ENCODE data around the gene ZMIZ1. TPM values are rescaled to one million over a fixed set of nuclear protein-coding genes. Genes with fewer than 3 reads are reported as not detected.

Gene ZMIZ1
- polyA plus RNA-seq, 1 donor from 2014 or later: 26.8 TPM

- H4K20me1 ChIP-seq (ENCODE audit: insufficient read depth): no peaks in the 10 kb centered on the region
- no peaks in the 10 kb centered on the region for H3K36me3 ChIP-seq (ENCODE audit: insufficient read depth, low read length)
- no peak overlapping the region for H3K27ac ChIP-seq (ENCODE audit: low read length)
- no peaks in the 10 kb centered on the region for H3K9me3 ChIP-seq (ENCODE audit: low read length)
- H3F3A ChIP-seq (ENCODE audit: insufficient read depth, low read length, poor library complexity, severe bottlenecking): no peaks in the 10 kb centered on the region
- H3K9me2 ChIP-seq (ENCODE audit: insufficient read depth, low read length): no peaks in the 10 kb centered on the region
- TF ChIP-seq RAD21 (conservative IDR thresholded peaks at IDR 0.05) (no peak), CTCF (IDR thresholded peaks at IDR 0.05; ENCODE audit: poor library complexity, severe bottlenecking) (no peak), EZH2 (IDR thresholded peaks at IDR 0.05; ENCODE audit: borderline replicate concordance, insufficient read depth, low read length, poor library complexity, severe bottlenecking) (no peak), POLR2AphosphoS5 (IDR thresholded peaks at IDR 0.05) (no peak), REST (IDR thresholded peaks at IDR 0.05; ENCODE audit: borderline replicate concordance) (no peak), TAF1 (IDR thresholded peaks at IDR 0.05; ENCODE audit: low read depth) (no peak), SMC3 (conservative IDR thresholded peaks at IDR 0.05; ENCODE audit: poor library complexity) (no peak), MXI1 (conservative IDR thresholded peaks at IDR 0.05; ENCODE audit: poor library complexity, severe bottlenecking) (no peak), EP300 (conservative IDR thresholded peaks at IDR 0.05; ENCODE audit: poor library complexity, severe bottlenecking) (no peak)
- no peaks in the 10 kb centered on the region for H3K27me3 ChIP-seq (ENCODE audit: insufficient read depth, low read depth, low read length)
- H3K9ac ChIP-seq (ENCODE audit: low read length): no peak overlapping the region
- no peaks in the 10 kb centered on the region for H3K79me2 ChIP-seq (replicated peaks; ENCODE audit: insufficient read depth, low read length)
- no peak overlapping the region for H3K4me2 ChIP-seq (ENCODE audit: low read length)
- no peak overlapping the region for H2AFZ ChIP-seq (ENCODE audit: low read depth, low read length)
- H3K4me3 ChIP-seq (ENCODE audit: low read length): no peak overlapping the region
Measured at GRCh38 chr10:79342295-79342761, 273.6 kb downstream of the ZMIZ1 start.

- Histone ChIP-seq H3K9ac (ENCODE audit: low read length) (no peak overlapping the region), H3K79me2 (replicated peaks; ENCODE audit: insufficient read depth, low read length) (no peaks in the 10 kb centered on the region), H3K27ac (ENCODE audit: low read length) (no peak overlapping the region), H3K36me3 (ENCODE audit: insufficient read depth, low read length) (no peaks in the 10 kb centered on the region), H2AFZ (ENCODE audit: low read depth, low read length) (no peak overlapping the region), H3K9me2 (ENCODE audit: insufficient read depth, low read length) (no peaks in the 10 kb centered on the region), H3K27me3 (ENCODE audit: insufficient read depth, low read depth, low read length) (no peaks in the 10 kb centered on the region), H3K4me2 (ENCODE audit: low read length) (no peak overlapping the region), H4K20me1 (ENCODE audit: insufficient read depth) (no peaks in the 10 kb centered on the region), H3K9me3 (ENCODE audit: low read length) (no peaks in the 10 kb centered on the region), H3F3A (ENCODE audit: insufficient read depth, low read length, poor library complexity, severe bottlenecking) (no peaks in the 10 kb centered on the region), H3K4me3 (ENCODE audit: low read length) (no peak overlapping the region)
- no peak for TF ChIP-seq POLR2AphosphoS5 (IDR thresholded peaks at IDR 0.05)
- TF ChIP-seq SMC3 (conservative IDR thresholded peaks at IDR 0.05; ENCODE audit: poor library complexity): no peak
- TF ChIP-seq MXI1 (conservative IDR thresholded peaks at IDR 0.05; ENCODE audit: poor library complexity, severe bottlenecking): no peak
- no peak for TF ChIP-seq EP300 (conservative IDR thresholded peaks at IDR 0.05; ENCODE audit: poor library complexity, severe bottlenecking)
- no peak for TF ChIP-seq REST (IDR thresholded peaks at IDR 0.05; ENCODE audit: borderline replicate concordance)
- no peak for TF ChIP-seq CTCF (IDR thresholded peaks at IDR 0.05; ENCODE audit: poor library complexity, severe bottlenecking)
- no peak for TF ChIP-seq TAF1 (IDR thresholded peaks at IDR 0.05; ENCODE audit: low read depth)
- TF ChIP-seq EZH2 (IDR thresholded peaks at IDR 0.05; ENCODE audit: borderline replicate concordance, insufficient read depth, low read length, poor library complexity, severe bottlenecking): no peak
- TF ChIP-seq RAD21 (conservative IDR thresholded peaks at IDR 0.05): no peak
Measured at GRCh38 chr10:79342811-79343561, 274.2 kb downstream of the ZMIZ1 start.
